H1 (cell line): ENCODE results near the gene AXIN2. TPM values are rescaled to one million over a fixed set of nuclear protein-coding genes. Genes with fewer than 3 reads are reported as not detected.

Source experiments
- BCL11A ChIP-seq, 2 experiments: IDR thresholded peaks; one replicate each; pipeline ENCODE4 v1.6.1; 2011; ENCODE audit warnings: low read depth in 2 of 2, low read length in 2 of 2, mild to moderate bottlenecking in 2 of 2
- HDAC2 ChIP-seq, 2 experiments: fragments of 300-600 bp in 1 of 2; sonication (generic) in 1 of 2; IDR thresholded peaks; 2 replicates each; pipeline ENCODE4 v1.6.1; 2011 to 2012; ENCODE audit warnings: low read depth in 2 of 2, low read length in 2 of 2, mild to moderate bottlenecking in 2 of 2, moderate library complexity in 2 of 2, borderline replicate concordance in 1 of 2, inconsistent platforms in 1 of 2
- RAD21 ChIP-seq, 2 experiments: IDR thresholded peaks in 1 of 2; conservative IDR thresholded peaks in 1 of 2; 2 replicates each; pipeline ENCODE4 v1.6.1; 2011; ENCODE audit warnings: low read depth in 2 of 2, low read length in 2 of 2, improper control_type of control experiment in 1 of 2, inconsistent platforms in 1 of 2, mild to moderate bottlenecking in 1 of 2, moderate library complexity in 1 of 2
- polyA plus RNA-seq, 7 experiments: library from polyadenylated mRNA; depleted of rRNA in 3 of 7; stranded (reverse) in 5 of 7; unstranded in 2 of 7; fragments of >200 nt in 5 of 7; fragments of 200-250 nt in 2 of 7; gene quantifications; 1 replicate in 5 of 7; 2 replicates in 1 of 7; 4 replicates in 1 of 7; pipeline versions ENCODE4 v1.2.1 to v1.2.3, GENCODE V29; 2011 to 2013; ENCODE audit warnings: missing spikeins in 2 of 7, mixed read lengths in 2 of 7
- total RNA-seq: library from RNA; stranded (reverse); fragmentation: NEBNext Ultra II Directional; extraction: Animal tissue kit (Norgen Biotek cat#: 25700); gene quantifications from 2 replicates; pipeline ENCODE4 v1.2.1, GENCODE V29; 2021

The AXIN2 gene
- total and polyA plus RNA-seq, 2 of the 8 experiments (the other 6 are each of a cell fraction or from before 2014, with no cell fraction given), result 17.7 to 33.4 TPM

DNA sequence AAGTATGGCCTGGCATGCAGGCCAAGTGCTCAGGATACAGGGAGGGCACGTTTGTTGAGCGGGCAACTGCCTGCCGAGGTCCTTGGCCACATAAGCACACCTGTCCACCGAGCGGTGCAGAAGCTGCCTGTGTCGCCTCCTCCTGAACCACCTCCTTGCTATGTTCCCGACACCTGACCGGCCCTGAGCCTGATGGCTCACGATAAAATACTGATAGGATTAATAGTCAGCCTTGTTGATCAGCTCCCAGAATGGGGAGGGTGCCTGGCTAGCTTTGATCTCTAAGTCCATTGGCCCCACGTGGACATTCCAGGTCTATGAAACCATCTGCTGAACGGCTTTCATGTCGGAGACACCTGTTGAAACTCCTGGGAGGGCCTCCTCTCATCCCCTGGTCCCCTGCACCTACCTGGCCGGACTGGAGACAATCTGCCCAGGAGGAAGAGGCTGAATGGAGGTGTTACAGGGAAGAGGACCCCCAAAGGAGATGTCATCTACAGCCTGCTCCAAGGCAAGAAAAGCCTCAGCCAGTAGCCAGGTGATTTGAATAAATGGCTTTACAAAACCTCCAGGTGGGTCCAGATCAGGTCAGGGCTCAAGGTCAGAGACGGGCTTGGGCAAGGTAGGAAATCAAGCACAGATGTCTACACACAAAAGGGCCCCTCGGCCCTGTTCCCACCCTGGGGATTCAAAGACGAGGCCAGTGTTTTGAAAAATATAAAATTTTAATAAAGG is 33.4 kb downstream of the AXIN2 start (continued):
- TF ChIP-seq BCL11A (IDR thresholded peaks at IDR 0.05; ENCODE audit: low read depth in 2 of 2, low read length in 2 of 2), result no peak
- no peak for TF ChIP-seq RAD21 (IDR thresholded peaks at IDR 0.05 in 1 of 2, conservative IDR thresholded peaks at IDR 0.05 in 1 of 2; ENCODE audit: low read depth in 2 of 2, low read length in 2 of 2)
- no peak for TF ChIP-seq HDAC2 (IDR thresholded peaks at IDR 0.05; ENCODE audit: borderline replicate concordance in 1 of 2, low read depth in 2 of 2, low read length in 2 of 2)
